HG03066 (cell line): ENCODE results near the gene GON7.
"Not testable (repeated sequence)": the region's sequence is repeated elsewhere in the genome, so short reads cannot be mapped to it uniquely, and the experiment has no call there.

Source experiments
- ATAC-seq: cut with Tn5 transposase; IDR thresholded peaks from one replicate; pipeline ENCODE4 v1.9.1; 2021; ENCODE audit warnings: low read depth; ENCODE audit not compliant: unreplicated experiment

Gene GON7

GRCh38 chr14:93160353-93160801 is 46.5 kb downstream of the GON7 start:
- no peak for ATAC-seq

- ATAC-seq = not testable (repeated sequence)
Measured at GRCh38 chr14:93159625-93160352, 47.1 kb downstream of the GON7 start.

- not testable (repeated sequence) for ATAC-seq
Measured at GRCh38 chr14:93158349-93158748, 48.5 kb downstream of the GON7 start.

- no peak for ATAC-seq
Measured at GRCh38 chr14:93156693-93157369, 50.0 kb downstream of the GON7 start.

GRCh38 chr14:93155667-93156066 is 51.2 kb downstream of the GON7 start:
- no peak for ATAC-seq

GRCh38 chr14:93153121-93153520 is 53.7 kb downstream of the GON7 start:
- ATAC-seq = no peak
